Inflammatory macrophage (primary cell): Measurements from ENCODE around the gene MOCOS.

Experiments
- DNase-seq, 2 donors: peaks; one replicate each; pipeline ENCODE4 v3.0.0-alpha.2; 2020 to 2022

The MOCOS gene

GRCh38 chr18:36307513-36307912 lies 120.2 kb downstream of the MOCOS start:
- DNase-seq, result no peak

GRCh38 chr18:36308711-36309435 lies 121.6 kb downstream of the MOCOS start:
- DNase-seq, result no peak

- DNase-seq, result no peak
Observed at GRCh38 chr18:36309436-36310391, 122.4 kb downstream of the MOCOS start.

GRCh38 chr18:36311026-36311570 lies 123.8 kb downstream of the MOCOS start:
- no peak for DNase-seq

- DNase-seq, result no peak
Observed at GRCh38 chr18:36312806-36313395, 125.6 kb downstream of the MOCOS start.

- no peak for DNase-seq
Observed at GRCh38 chr18:36314098-36314497, 126.8 kb downstream of the MOCOS start.

GRCh38 chr18:36314754-36315153 lies 127.5 kb downstream of the MOCOS start:
- no peak for DNase-seq

GRCh38 chr18:36315736-36316135 lies 128.4 kb downstream of the MOCOS start:
- no peak for DNase-seq

GRCh38 chr18:36316246-36316645 lies 128.9 kb downstream of the MOCOS start:
- DNase-seq, result no peak
